Ascending aorta (tissue), 2 donors: ENCODE measurements around the gene ITIH1. TPM values are rescaled to one million over a fixed set of nuclear protein-coding genes. Genes with fewer than 3 reads are reported as not detected.

Source experiments
- DNase-seq, 2 donors: peaks; one replicate each; pipeline ENCODE4 v3.0.0-alpha.2; 2019; ENCODE audit warnings: low spot score in 2 of 2
- H3K27ac ChIP-seq, 2 donors: fragments of 200-600 bp; sonication (generic); one replicate each; pipeline ENCODE4 v1.5.1; 2016 to 2017; ENCODE audit warnings: mild to moderate bottlenecking in 1 of 2
- H3K27me3 ChIP-seq: fragments of 200-600 bp; sonication (generic); one replicate; pipeline ENCODE4 v1.5.1; 2017
- H3K36me3 ChIP-seq, 2 donors: fragments of 200-600 bp; sonication (generic); one replicate each; pipeline ENCODE4 v1.5.1; 2016
- H3K4me1 ChIP-seq, 2 donors: fragments of 200-600 bp; sonication (generic); one replicate each; pipeline ENCODE4 v1.5.1; 2016 to 2017; ENCODE audit warnings: mild to moderate bottlenecking in 1 of 2
- H3K4me3 ChIP-seq, 2 donors: fragments of 200-600 bp; sonication (generic); one replicate each; pipeline ENCODE4 v1.5.1; 2016 to 2017; ENCODE audit warnings: mild to moderate bottlenecking in 1 of 2
- H3K9me3 ChIP-seq, 2 donors: fragments of 200-600 bp; sonication (generic); one replicate each; pipeline ENCODE4 v1.5.1; 2016
- intact Hi-C: fragments of 100-400 bp; cut with DNase I; formaldehyde crosslinking; loops from one replicate; pipeline ENCODE4 v1.15.1; 2023
- total RNA-seq: library from RNA; depleted of rRNA; stranded (reverse); fragments of >200 nt; gene quantifications from one replicate; pipeline ENCODE4 v1.1.0, GENCODE V29; 2016
- TF ChIP-seq, protein P1 (sequence below), 3 experiments: fragments of 200-600 bp in 2 of 3; fragments of 450-650 bp in 1 of 3; sonication (generic) in 2 of 3; IDR thresholded peaks; one replicate each; pipeline ENCODE4 v1.5.1; 2016 to 2019; ENCODE audit warnings: antibody characterized with exemption in 3 of 3, mild to moderate bottlenecking in 1 of 3, moderate library complexity in 1 of 3

ITIH1 gene
- total RNA-seq, 1 donor from 2014 or later: 2.0 TPM

DNA sequence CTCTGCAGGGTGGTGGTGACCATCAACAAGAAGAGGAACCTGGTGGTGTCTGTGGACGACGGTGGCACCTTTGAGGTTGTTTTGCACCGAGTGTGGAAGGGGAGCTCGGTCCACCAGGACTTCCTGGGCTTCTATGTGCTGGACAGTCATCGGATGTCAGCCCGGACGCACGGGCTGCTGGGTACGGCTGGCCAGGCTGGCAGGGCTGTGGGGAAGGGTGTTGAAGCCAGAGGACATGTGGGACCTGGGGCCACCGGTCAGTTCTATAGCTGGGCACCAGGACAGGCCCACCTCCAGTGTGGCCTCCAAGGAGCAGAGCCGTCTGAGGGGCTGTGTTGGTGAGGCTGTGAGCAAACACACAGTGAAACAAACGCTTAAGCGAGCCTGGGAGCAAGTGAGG is 13.3 kb downstream of the ITIH1 start:
- no peaks in the 10 kb centered on the region for H3K36me3 ChIP-seq
- intact Hi-C loops: no loop called here
- DNase-seq: no peak
- TF ChIP-seq, protein P1, sequence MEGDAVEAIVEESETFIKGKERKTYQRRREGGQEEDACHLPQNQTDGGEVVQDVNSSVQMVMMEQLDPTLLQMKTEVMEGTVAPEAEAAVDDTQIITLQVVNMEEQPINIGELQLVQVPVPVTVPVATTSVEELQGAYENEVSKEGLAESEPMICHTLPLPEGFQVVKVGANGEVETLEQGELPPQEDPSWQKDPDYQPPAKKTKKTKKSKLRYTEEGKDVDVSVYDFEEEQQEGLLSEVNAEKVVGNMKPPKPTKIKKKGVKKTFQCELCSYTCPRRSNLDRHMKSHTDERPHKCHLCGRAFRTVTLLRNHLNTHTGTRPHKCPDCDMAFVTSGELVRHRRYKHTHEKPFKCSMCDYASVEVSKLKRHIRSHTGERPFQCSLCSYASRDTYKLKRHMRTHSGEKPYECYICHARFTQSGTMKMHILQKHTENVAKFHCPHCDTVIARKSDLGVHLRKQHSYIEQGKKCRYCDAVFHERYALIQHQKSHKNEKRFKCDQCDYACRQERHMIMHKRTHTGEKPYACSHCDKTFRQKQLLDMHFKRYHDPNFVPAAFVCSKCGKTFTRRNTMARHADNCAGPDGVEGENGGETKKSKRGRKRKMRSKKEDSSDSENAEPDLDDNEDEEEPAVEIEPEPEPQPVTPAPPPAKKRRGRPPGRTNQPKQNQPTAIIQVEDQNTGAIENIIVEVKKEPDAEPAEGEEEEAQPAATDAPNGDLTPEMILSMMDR (IDR thresholded peaks at IDR 0.05): no peak
- H3K27ac ChIP-seq: no peak overlapping the region
- H3K4me1 ChIP-seq: no peaks in the 10 kb centered on the region
- no peaks in the 10 kb centered on the region for H3K9me3 ChIP-seq
- no peak overlapping the region for H3K4me3 ChIP-seq
- H3K27me3 ChIP-seq: no peaks in the 10 kb centered on the region

DNA sequence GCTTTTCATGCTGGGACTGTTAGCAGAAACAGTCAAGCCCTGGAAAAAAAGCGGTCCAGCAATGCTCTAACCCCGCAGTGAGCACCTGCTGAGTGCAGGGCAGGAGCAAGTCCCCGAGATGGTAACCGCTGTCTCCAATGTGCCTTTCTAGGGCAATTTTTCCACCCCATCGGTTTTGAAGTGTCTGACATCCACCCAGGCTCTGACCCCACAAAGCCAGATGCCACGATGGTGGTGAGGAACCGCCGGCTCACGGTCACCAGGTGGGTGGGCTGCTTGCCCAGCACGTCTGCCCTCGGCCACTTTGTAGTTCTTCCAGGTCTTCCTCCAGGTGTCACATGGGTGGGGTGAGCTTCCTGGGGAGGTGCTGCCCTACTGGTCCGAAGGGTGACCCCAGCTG is 14.0 kb downstream of the ITIH1 start:
- H3K36me3 ChIP-seq: no peaks in the 10 kb centered on the region
- intact Hi-C loops: no loop called here
- no peak for DNase-seq
- H3K27me3 ChIP-seq: no peaks in the 10 kb centered on the region
- H3K4me3 ChIP-seq: no peak overlapping the region
- H3K9me3 ChIP-seq: no peaks in the 10 kb centered on the region
- TF ChIP-seq, protein P1 (IDR thresholded peaks at IDR 0.05): no peak
- no peaks in the 10 kb centered on the region for H3K4me1 ChIP-seq
- no peak overlapping the region for H3K27ac ChIP-seq

DNA sequence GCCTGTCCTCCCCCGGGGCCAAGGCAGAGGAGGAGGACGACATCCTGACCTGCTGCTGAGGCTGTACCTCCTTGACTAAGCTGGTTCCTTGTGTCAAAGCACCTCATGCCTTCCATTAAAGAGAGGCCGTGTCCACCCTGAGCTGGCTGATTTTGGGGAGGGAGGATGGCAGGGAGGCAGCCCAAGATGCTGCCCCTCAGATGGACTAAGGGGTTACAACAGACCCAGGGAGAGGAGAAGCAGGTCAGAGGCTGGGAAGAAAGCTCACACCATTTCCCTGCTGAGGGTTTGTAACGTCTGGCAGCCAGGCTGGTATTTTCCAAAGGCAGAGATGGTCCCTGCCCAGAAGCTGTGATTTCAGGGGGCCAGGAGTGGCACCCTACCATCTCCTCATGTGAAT is 14.5 kb downstream of the ITIH1 start:
- no peak overlapping the region for H3K4me3 ChIP-seq
- H3K9me3 ChIP-seq: no peaks in the 10 kb centered on the region
- intact Hi-C loops: no loop called here
- H3K36me3 ChIP-seq: no peaks in the 10 kb centered on the region
- H3K27me3 ChIP-seq: no peaks in the 10 kb centered on the region
- no peak for DNase-seq
- no peaks in the 10 kb centered on the region for H3K4me1 ChIP-seq
- H3K27ac ChIP-seq: no peak overlapping the region
- TF ChIP-seq, protein P1 (IDR thresholded peaks at IDR 0.05): no peak

DNA sequence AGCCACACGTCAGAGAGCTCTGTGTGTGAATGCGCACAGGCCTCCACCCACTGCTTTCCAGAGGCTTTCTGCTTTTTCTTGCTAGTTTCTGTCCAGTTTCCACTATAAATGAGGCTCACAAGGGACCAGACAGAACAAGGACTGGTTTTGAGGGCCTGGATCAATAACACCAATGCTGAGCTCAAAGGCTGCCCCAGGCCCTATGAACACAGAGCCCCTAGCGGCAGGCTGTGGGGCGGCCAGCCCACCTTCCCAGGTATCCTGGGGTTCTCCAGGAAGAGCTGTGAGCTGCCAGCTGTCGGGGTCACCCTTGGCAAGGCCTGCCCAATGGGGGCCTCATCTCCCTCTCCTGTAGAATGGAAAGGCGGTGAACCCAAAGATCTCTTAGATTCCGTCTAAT is 15.0 kb downstream of the ITIH1 start:
- TF ChIP-seq, protein P1 (IDR thresholded peaks at IDR 0.05): no peak
- DNase-seq: no peak
- Histone ChIP-seq H3K36me3 (no peaks in the 10 kb centered on the region), H3K4me1 (no peaks in the 10 kb centered on the region), H3K27ac (no peak overlapping the region), H3K4me3 (no peak overlapping the region), H3K27me3 (no peaks in the 10 kb centered on the region), H3K9me3 (no peaks in the 10 kb centered on the region)
- intact Hi-C loops: no loop called here

DNA sequence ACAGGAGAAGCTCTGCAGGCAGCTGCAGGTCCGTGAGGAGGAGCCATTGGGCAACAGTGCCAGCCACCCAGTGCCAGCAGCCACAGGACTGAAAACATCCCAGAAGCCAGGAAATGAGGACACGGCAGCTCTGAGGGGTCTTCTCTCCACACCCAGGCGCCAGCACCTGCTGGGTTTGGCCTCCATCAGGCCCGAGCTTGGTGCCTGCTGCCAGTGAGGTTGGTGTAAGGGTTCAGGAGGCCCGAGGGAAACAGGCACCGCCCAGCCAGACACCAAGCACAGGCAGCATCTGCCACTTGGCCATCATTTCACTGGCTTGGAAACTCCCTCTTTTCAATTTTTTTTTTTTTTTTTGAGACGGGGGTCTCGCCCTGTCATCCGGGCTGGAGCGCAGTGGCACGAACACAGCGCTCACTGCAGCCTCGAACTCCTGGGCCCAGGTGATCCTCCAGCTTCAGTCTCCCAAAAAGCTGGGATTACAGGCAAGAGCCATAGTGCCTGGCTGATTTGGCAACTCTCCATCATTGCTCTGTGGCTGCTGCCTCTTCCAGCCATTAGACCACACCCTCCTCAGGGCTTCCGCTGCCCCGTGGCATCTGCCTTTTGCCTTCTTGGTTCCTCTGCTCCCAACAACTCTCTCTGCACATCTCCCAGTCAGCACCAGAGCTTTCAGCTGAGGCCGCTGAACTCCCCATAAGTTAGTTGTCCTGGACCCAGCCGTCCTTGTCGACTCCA is 15.7 kb downstream of the ITIH1 start:
- TF ChIP-seq, protein P1 (IDR thresholded peaks at IDR 0.05): no peak
- no peak for DNase-seq
- H3K27me3 ChIP-seq: no peaks in the 10 kb centered on the region
- intact Hi-C loops: no loop called here
- no peaks in the 10 kb centered on the region for H3K4me1 ChIP-seq
- H3K27ac ChIP-seq: no peak overlapping the region
- H3K36me3 ChIP-seq: no peaks in the 10 kb centered on the region
- no peaks in the 10 kb centered on the region for H3K9me3 ChIP-seq
- H3K4me3 ChIP-seq: no peak overlapping the region
